ENCODE measurements around the gene EPS8L1. TPM values are rescaled to one million over a fixed set of nuclear protein-coding genes. Genes with fewer than 3 reads are reported as not detected.

EPS8L1 gene
- 96.7 and 104 TPM in 2 replicates for total RNA-seq

GRCh38 chr19:55075371-55075998 is at the start of gene EPS8L1:
Gene EPS8L1, plus strand, starts transcription at chr19:55075869. Its CDS starts 576 bp downstream, at chr19:55076445.

GRCh38 chr19:55062735-55063491 is 12.8 kb upstream of the EPS8L1 start, which contains the start of gene RDH13:
Gene RDH13, minus strand, starts transcription at chr19:55063148. Its CDS starts 116 bp downstream, at chr19:55063032.

GRCh38 chr19:55116859-55117662 is 41.4 kb downstream of the EPS8L1 start, which contains the start of gene PPP1R12C:
Gene PPP1R12C, minus strand, starts transcription at chr19:55117637. Its CDS starts 94 bp downstream, at chr19:55117543.

Other genes with a start within 250 kb of the EPS8L1 start
- gene KIR2DS4, start 243.2 kb upstream of the EPS8L1 start, total RNA-seq: not detected in 2 replicates
- gene KIR3DL2, start 225.4 kb upstream of the EPS8L1 start, total RNA-seq: not detected in 2 replicates
- not detected in 2 replicates for gene FCAR, start 201.6 kb upstream of the EPS8L1 start, total RNA-seq
- not detected in 2 replicates for gene NCR1, start 169.7 kb upstream of the EPS8L1 start, total RNA-seq
- under 0.01 TPM in 1 of 2 replicates, not detected in the other for gene NLRP7, start 128.3 kb upstream of the EPS8L1 start, total RNA-seq
- 10.3 and 16.2 TPM in 2 replicates for gene NLRP2, start 109.5 kb upstream of the EPS8L1 start, total RNA-seq
- gene GP6, start 37.6 kb upstream of the EPS8L1 start, total RNA-seq: 0.07 TPM in 1 of 2 replicates, not detected in the other
- 33.3 and 35.5 TPM in 2 replicates for gene RDH13, start 12.7 kb upstream of the EPS8L1 start, total RNA-seq
- gene PPP1R12C, start 41.8 kb downstream of the EPS8L1 start, total RNA-seq: 23.9 and 28.3 TPM in 2 replicates
- 23.2 and 27.6 TPM in 2 replicates for gene TNNT1, start 73.3 kb downstream of the EPS8L1 start, total RNA-seq
- 0.21 and 0.34 TPM in 2 replicates for gene TNNI3, start 81.9 kb downstream of the EPS8L1 start, total RNA-seq
- 0.34 and 0.43 TPM in 2 replicates for gene DNAAF3, start 90.7 kb downstream of the EPS8L1 start, total RNA-seq
- not detected in 2 replicates for gene SYT5, start 104.4 kb downstream of the EPS8L1 start, total RNA-seq
- 0.68 and 1.00 TPM in 2 replicates for gene PTPRH, start 133.6 kb downstream of the EPS8L1 start, total RNA-seq
- gene TMEM86B, start 152.9 kb downstream of the EPS8L1 start, total RNA-seq: 0.68 and 2.0 TPM in 2 replicates
- gene PPP6R1, start 183.1 kb downstream of the EPS8L1 start, total RNA-seq: 24.9 and 64.2 TPM in 2 replicates
- gene HSPBP1, start 204.2 kb downstream of the EPS8L1 start, total RNA-seq: 32.8 and 33.6 TPM in 2 replicates
- 0.34 and 0.43 TPM in 2 replicates for gene BRSK1, start 208.1 kb downstream of the EPS8L1 start, total RNA-seq
- gene TMEM150B, start 249.5 kb downstream of the EPS8L1 start, total RNA-seq: not detected in 2 replicates

All from nasal cavity respiratory epithelium epithelial cell of viscerocranial mucosa (primary cell).